SK-N-SH treated with all-trans-retinoic acid at 6 μM for 48 hours (cell line): ENCODE data around the gene ADD1.

Experiments
- ARNTL ChIP-seq: fragments of 450-650 bp; formaldehyde crosslinking; IDR thresholded peaks from 2 replicates; pipeline ENCODE4 v1.5.0; 2020; ENCODE audit warnings: low read depth, mild to moderate bottlenecking, moderate library complexity, borderline replicate concordance
- CREB5 ChIP-seq: fragments of 250-450 bp; sonication (Bioruptor Pico); IDR thresholded peaks from 2 replicates; pipeline ENCODE4 v1.5.1; 2020; ENCODE audit warnings: low read depth, mild to moderate bottlenecking, moderate library complexity
- ESRRG ChIP-seq: fragments of 250-450 bp; sonication (Bioruptor Pico); IDR thresholded peaks from 2 replicates; pipeline ENCODE4 v1.6.1; 2021; ENCODE audit warnings: mild to moderate bottlenecking
- ISL1 ChIP-seq: fragments of 250-450 bp; sonication (Bioruptor Pico); IDR thresholded peaks from 2 replicates; pipeline ENCODE4 v2.1.2; 2022; ENCODE audit warnings: mild to moderate bottlenecking, moderate library complexity
- PATZ1 ChIP-seq: fragments of 250-450 bp; sonication (Bioruptor Pico); IDR thresholded peaks from 2 replicates; pipeline ENCODE4 v1.8.0; 2020; ENCODE audit warnings: mild to moderate bottlenecking, moderate library complexity, borderline replicate concordance
- RARB ChIP-seq: fragments of 250-450 bp; sonication (Bioruptor Pico); IDR thresholded peaks from 2 replicates; pipeline ENCODE4 v1.8.0; 2021; ENCODE audit warnings: mild to moderate bottlenecking, moderate library complexity
- TOX ChIP-seq: fragments of 250-450 bp; sonication (Bioruptor Pico); IDR thresholded peaks from 2 replicates; pipeline ENCODE4 v1.8.0; 2021; ENCODE audit warnings: mild to moderate bottlenecking, moderate library complexity, borderline replicate concordance
- TSHZ2 ChIP-seq: fragments of 250-450 bp; sonication (Bioruptor Pico); IDR thresholded peaks from 2 replicates; pipeline ENCODE4 v1.5.0; 2020; ENCODE audit warnings: mild to moderate bottlenecking, moderate library complexity
- ZFP30 ChIP-seq: fragments of 450-650 bp; formaldehyde crosslinking; IDR thresholded peaks from 2 replicates; pipeline ENCODE4 v1.5.0; 2022; ENCODE audit warnings: mild to moderate bottlenecking, moderate library complexity
- ZNF565 ChIP-seq: fragments of 450-650 bp; formaldehyde crosslinking; conservative IDR thresholded peaks from 2 replicates; pipeline ENCODE4 v1.5.0; 2020; ENCODE audit warnings: low read depth, mild to moderate bottlenecking, moderate library complexity

DNA sequence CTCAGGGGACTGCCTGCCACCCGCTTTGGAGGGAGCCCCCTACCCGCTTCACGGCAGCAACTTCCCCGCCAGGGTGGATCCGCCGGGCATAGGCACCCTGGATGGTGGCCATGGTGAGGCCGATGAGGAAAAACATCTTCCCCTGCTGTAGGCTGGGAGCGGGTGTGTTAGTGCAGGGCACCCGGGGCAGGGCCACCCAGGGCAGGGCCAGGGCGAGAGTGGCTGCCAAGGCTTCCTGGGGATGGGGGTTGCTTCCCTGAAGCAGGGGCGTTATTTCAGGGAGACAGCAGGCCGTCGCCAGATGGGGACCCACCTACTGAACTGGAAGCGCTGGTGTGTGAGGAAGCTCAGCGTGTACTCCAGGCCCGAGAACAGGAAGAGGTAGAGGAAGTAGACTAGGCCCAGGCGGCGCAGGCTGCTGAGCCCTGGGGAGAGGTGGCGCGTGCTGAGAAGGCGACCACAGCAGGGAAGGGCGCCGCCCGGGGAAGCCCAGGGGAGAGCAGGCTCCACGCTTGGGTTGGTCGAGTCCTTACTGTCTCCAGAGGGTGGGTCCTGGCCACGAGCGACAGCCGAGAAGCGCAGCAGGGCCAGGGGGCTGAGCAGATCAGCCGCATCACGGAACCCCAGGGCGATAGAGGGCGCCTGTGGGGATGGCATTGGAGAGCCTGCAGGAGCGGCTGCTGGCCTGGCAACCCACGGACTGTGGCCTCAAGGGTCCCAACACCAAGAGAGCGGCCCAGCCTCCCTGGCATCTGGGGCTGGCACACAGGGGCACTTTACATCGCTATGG lies 88.1 kb downstream of the ADD1 start:
- TF ChIP-seq ARNTL (CRISPR knock-in tag): no peak
- TF ChIP-seq TOX (CRISPR knock-in tag): no peak
- TF ChIP-seq CREB5: no peak
- no peak for TF ChIP-seq RARB (CRISPR knock-in tag)
- no peak for TF ChIP-seq PATZ1 (CRISPR knock-in tag)
- TF ChIP-seq ZNF565 (CRISPR knock-in tag): no peak
- TF ChIP-seq ESRRG (CRISPR knock-in tag): no peak
- no peak for TF ChIP-seq ISL1 (CRISPR knock-in tag)
- no peak for TF ChIP-seq ZFP30
- TF ChIP-seq TSHZ2 (CRISPR knock-in tag): no peak
